ENCODE measurements around the gene FYN. TPM values are rescaled to one million over a fixed set of nuclear protein-coding genes. Genes with fewer than 3 reads are reported as not detected.
"Not testable (repeated sequence)": the region's sequence is repeated elsewhere in the genome, so short reads cannot be mapped to it uniquely, and the experiment has no call there.

FYN gene
- polyA plus RNA-seq, 3 donors = 9.5 to 103 (median 56.7) TPM

- 62 to 82% (median 79%) methylated on average over 2 of the region's 2 CpGs for WGBS, 3 donors
These were observed 183.3 kb downstream of the FYN start for GRCh38 chr6:111689946-111690345.

DNA sequence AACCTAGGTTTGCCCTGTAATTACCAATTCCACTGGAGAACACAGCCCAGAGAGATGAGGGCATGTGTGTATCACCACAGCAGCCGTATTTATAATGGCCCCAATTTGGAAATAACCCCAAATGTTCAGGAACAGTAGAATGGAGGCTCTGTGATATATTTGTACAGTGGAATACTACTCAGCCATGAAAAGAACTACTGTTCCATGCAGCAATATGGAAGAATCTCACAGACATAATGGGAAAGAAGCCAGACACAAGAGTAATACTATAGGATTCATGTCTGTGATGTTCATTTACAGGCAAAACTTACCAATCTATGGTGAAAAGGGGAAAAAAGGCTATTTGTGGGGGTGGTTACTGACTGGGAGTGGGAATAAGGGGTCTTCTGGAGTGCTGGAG, 183.8 kb downstream of the FYN start:
- H3K27ac ChIP-seq (ENCODE audit: low read depth, low read length) = no peak overlapping the region
- WGBS, 3 donors = 93 to 100% (median 98%) methylated on average over 1 of the region's 1 CpG

More at GRCh38 chr6:111689946-111690345, 183.3 kb downstream of the FYN start:
- no peak overlapping the region for H3K27ac ChIP-seq (ENCODE audit: low read depth, low read length)

GRCh38 chr6:111688331-111688730, 184.9 kb downstream of the FYN start:
- H3K27ac ChIP-seq (ENCODE audit: low read depth, low read length) = no peak overlapping the region
- 92 to 97% (median 95%) methylated on average over 7 of the region's 7 CpGs for WGBS, 3 donors

- no peak overlapping the region for H3K27ac ChIP-seq (ENCODE audit: low read depth, low read length)
These were observed 185.6 kb downstream of the FYN start for GRCh38 chr6:111687652-111688051.

DNA sequence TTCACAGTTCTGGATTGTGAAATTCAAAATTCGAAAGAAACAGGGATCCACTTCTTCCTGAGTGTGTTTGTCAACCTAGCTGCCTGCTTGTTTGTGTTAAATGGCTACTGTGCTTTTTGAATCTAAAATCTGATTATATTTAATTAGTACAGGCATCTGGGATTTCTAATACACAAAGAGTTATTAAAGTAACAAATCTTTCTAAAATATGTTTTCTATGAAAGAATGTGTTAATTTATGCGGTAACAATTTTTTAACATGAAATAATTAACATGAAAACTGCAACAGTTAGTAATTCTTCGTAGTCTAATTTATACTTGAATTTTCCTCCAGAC, 186.4 kb downstream of the FYN start:
- H3K27ac ChIP-seq (ENCODE audit: low read depth, low read length) = no peak overlapping the region
- WGBS, 3 donors = 65 to 72% (median 68%) methylated on average over 3 of the region's 3 CpGs

DNA sequence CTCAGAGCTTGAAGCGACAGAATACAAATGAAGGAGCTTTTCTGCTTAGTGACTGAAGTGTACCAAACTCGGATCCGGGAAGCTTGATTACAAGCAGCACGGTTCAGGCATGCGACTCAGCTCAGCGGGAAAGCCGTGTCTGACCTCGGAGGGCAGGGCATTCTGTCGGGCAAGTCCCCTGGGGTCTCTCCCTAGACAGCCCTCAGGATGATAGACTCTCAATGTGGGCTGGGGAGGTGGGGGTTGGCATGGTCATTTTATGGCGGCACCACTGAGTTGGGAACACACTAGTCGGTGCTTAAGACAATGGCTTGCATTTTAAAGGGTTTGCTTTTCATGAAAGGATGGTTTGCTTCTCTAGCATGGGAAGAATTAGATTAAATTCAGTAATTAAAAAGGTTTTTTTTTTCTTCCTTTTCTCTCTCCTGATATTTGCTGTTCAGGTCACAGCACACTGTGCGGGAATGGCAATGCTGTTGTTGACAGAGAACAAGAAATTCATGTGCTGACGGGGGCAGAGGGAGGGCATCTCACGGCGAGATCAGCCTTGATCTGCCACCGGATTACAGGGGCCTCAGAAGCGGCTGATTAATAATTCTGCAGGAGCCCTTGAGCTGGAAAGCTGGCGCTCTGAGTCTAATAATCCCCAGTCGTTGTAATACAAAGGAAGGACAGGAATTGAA, 186.9 kb downstream of the FYN start:
- no peak overlapping the region for H3K27ac ChIP-seq (ENCODE audit: low read depth, low read length)
- 32 to 55% (median 40%) methylated on average over 19 of the region's 19 CpGs for WGBS, 3 donors

GRCh38 chr6:111685526-111685925, 187.7 kb downstream of the FYN start:
- WGBS, 3 donors = 24 to 63% (median 37%) methylated on average over 2 of the region's 2 CpGs
- peak overlapping the region; percentile 82 for H3K27ac ChIP-seq (ENCODE audit: low read depth, low read length)

DNA sequence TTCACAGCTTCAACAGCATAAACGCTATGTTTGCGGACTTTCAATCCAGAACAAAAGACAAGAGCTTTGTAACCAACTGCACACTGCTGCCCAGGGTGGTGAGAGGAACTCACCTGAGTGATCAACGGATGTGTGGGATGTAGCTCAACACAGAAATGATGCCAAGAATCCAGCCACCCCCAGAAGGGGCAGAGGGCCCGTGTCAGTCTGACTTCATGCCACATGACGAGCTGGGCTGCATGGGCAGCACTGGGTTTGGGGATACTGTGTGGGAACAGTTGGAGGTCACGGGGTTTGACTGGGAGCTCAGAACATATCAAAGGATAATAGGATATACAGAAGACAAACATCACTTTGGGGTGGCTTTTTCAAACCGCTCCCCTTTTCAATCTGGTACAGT, 188.2 kb downstream of the FYN start:
- H3K27ac ChIP-seq (ENCODE audit: low read depth, low read length) = peak overlapping the region; percentile 65
- WGBS, 3 donors = 73 to 92% (median 82%) methylated on average over 7 of the region's 7 CpGs

DNA sequence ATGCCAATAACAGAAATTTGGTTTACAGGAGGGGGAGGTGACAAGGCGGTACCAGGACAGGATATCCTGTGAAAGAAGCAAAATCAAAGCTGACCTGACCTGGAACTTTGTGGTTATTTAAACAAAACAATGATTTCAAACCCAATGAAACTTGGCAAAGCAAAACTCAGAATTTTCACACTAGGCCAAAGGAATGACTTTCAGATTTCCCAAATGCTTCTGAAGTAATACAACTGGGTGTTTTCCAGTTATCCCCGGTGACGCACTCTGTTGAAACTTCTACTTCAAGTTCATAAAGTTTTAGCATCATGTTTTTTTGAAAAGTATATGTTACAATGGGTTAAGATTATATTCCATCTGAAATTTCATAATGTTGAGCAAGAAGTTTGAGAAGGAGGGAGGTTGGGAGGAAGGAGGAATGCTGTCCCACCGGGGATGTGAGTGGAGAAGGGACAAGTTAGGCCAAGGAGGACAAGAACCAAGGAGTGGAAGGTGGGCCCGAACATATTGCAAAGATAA, 189.4 kb downstream of the FYN start:
- WGBS, 3 donors = 36 to 62% (median 50%) methylated on average over 5 of the region's 5 CpGs
- H3K27ac ChIP-seq (ENCODE audit: low read depth, low read length) = peak overlapping the region; percentile 71

DNA sequence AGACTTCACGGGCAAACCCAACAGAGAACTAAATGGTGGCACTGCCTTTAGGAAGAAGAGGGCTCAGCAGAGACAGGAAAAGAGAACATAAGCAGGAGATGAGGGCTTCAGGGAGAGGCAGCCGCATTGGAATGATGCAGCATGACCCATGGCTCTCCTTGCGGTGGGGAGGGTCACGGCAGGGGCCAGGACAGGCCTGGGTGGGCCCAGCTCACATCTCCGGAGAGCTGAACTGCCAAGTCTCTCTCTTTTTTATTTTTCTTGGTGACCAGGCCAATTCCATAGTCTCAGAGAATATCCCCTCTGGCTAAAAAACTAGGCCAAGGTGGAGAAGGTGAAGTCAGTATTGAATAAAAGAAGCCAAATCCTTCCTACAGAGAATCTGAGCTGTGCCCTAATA, 190.1 kb downstream of the FYN start:
- WGBS, 3 donors = 58 to 79% (median 64%) methylated on average over 5 of the region's 5 CpGs

DNA sequence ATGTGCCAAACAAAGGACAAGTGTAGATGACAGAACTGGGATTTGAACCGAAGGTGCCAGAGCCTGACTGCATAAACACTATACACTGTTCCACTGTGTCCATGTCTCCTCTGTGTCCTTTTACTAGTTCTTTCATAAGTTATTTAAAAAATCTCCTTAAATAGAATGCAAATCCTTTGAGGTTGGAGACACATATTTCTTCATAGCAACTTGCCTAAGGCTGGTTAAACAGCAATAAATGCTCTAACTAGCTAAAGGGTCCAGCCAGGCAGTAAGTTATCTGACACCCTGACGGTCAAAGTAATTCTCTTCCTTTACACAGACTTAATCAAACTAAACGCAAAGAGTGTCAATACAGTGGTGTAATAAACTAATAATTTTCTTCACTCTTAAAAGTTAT, 191.4 kb downstream of the FYN start:
- 83 to 86% (median 84%) methylated on average over 3 of the region's 3 CpGs for WGBS, 3 donors
- no peak overlapping the region for H3K27ac ChIP-seq (ENCODE audit: low read depth, low read length)

More for the DNA sequence above, 190.1 kb downstream of the FYN start:
- H3K27ac ChIP-seq (ENCODE audit: low read depth, low read length) = peak overlapping the region; percentile 53

DNA sequence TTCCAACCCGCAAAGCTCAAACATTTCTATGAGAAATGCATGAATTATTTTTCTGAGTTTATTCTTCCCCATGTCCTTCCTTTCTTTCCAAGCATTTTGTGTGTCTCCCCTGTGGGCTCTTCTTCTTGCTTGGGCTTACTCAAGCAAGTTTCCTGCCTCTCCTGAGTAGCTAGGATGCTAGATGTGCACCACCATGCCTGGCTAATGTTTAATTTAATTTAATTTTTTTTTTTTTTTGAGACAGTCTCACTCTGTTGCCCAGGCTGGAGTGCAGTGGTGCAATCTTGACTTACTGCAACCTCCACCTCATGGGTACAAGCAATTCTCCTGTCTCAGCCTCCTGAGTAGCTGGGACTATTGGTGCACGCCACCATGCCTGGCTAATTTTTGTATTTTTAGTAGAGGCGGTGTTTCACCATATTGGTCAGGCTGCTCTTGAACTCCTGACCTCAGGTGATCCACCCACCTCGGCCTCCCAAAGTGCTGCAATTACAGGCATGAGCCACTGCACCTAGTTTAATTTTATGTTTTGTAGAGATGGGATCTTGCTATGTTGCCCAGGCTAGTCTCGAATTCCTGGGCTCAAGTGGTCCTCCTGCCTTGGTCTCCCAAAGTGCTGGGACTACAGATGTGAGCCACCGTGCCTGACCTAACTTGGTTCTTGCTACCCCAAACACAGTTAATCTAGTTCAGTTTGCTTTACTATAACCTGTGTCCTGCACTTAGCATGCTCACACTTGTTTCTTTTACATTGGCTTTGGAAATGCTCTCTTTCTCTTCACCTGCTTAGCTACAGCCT, 192.2 kb downstream of the FYN start:
- H3K27ac ChIP-seq (ENCODE audit: low read depth, low read length) = not testable (repeated sequence)
- 96 to 99% (median 98%) methylated on average over 6 of the region's 6 CpGs for WGBS, 3 donors

GRCh38 chr6:111680015-111680712, 193.1 kb downstream of the FYN start:
- H3K27ac ChIP-seq (ENCODE audit: low read depth, low read length) = no peak overlapping the region
- WGBS, 3 donors = 87 to 93% (median 93%) methylated on average over 7 of the region's 7 CpGs

- 82 to 87% (median 84%) methylated on average over 5 of the region's 5 CpGs for WGBS, 3 donors
- no peak overlapping the region for H3K27ac ChIP-seq (ENCODE audit: low read depth, low read length)
These were observed 194.0 kb downstream of the FYN start for GRCh38 chr6:111679126-111679858.

GRCh38 chr6:111677249-111677990, 195.8 kb downstream of the FYN start:
- 22 to 67% (median 54%) methylated on average over 3 of the region's 3 CpGs for WGBS, 3 donors
- H3K27ac ChIP-seq (ENCODE audit: low read depth, low read length) = no peak overlapping the region

- no peak overlapping the region for H3K27ac ChIP-seq (ENCODE audit: low read depth, low read length)
- 60 to 94% (median 81%) methylated on average over 2 of the region's 2 CpGs for WGBS, 3 donors
These were observed 196.9 kb downstream of the FYN start for GRCh38 chr6:111676383-111676782.

DNA sequence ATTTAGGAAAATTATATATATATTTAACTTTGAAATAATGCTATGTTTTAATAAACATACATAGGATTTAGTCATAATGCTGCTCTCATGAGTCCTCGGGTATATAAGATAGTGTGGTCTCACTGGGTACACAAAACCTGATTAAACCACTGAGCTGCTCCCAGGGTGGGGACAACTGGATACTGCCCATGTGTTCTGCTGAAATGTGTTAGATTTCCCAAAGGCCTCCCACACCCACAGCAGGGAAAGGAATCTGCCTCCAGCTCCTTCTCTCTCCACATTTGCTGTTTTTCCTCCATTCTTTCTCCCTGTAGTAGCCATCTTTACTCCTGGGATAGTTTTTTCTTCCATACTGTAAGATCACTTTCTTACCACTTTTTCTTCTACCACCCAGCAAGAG, 198.4 kb downstream of the FYN start:
- no peak overlapping the region for H3K27ac ChIP-seq (ENCODE audit: low read depth, low read length)
- WGBS, 3 donors = 44 to 89% (median 89%) methylated on average over 1 of the region's 1 CpG

DNA sequence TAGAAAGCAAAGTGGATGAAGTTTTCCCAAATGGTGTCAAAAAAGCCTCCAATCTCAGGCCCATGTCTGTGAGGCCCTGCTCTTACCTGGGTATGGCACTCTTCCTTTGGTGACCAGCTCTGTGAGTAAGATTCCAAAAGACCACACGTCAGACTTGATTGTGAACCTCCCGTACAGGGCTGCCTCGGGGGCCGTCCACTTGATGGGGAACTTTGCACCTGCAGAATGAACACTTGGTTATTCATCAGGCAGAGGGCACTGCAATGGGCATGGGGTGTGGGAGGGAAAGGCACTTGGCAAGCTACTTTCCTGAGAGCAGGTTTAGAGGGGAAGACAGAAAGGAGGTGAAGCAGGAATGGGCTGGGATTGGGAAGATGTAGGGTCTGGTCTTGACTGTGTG, 198.8 kb downstream of the FYN start:
- 79 to 96% (median 96%) methylated on average over 4 of the region's 4 CpGs for WGBS, 3 donors
- no peak overlapping the region for H3K27ac ChIP-seq (ENCODE audit: low read depth, low read length)

All from adipose tissue (tissue), 3 donors.